ENCODE data around the gene CEMIP2. TPM values are rescaled to one million over a fixed set of nuclear protein-coding genes. Genes with fewer than 3 reads are reported as not detected.

The CEMIP2 gene
- polyA plus RNA-seq, 1 of the 3 experiments (the other 2 are of a cell fraction): 39.8 TPM

DNA sequence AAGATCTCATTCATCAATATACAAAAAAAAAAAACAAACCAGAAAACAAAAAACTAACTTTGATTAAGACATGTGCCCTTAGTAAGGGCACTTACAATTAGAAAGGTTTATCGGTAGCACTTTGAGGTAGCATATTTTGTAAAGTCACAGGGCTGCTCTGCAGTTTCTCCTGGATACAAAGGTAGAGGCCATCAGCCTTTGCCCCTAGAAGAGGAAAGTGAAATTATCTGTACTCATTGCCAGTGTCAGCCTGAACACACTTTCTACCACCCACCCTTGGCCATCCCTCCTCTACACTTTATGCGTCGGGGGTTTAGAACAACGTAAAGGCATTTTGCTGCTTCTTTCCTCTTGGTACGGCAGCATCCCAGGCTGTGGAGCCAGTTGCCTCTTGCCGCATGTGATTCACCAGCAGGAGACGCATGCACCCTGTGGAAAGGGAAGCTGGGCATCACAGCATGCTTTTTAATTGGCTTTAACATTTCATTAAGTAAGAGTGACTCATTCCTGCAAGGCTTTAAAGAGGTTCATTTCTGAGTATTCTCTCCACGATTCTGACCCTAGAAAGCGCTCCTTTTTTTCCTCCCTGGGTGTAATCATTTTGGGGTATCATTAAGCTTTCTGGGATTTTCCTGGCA, 84.6 kb downstream of the CEMIP2 start:
- H3K79me2 ChIP-seq (ENCODE audit: insufficient read depth): no peaks in the 10 kb centered on the region
- peaks cover 3 to 35% of the 10 kb centered on the region in 2 experiments; a peak in 3 of 4 replicates for H3K4me1 ChIP-seq (ENCODE audit: control insufficient read depth in 1 of 2, insufficient read depth in 2 of 2, low read depth in 1 of 2, low read length in 1 of 2)
- no peak overlapping the region for H3K9ac ChIP-seq
- peaks cover 36% of the 10 kb centered on the region for H3F3A ChIP-seq (replicated peaks; ENCODE audit: insufficient read depth)
- peak; percentile 1 for DNase-seq
- H3K4me3 ChIP-seq (ENCODE audit: low read depth in 2 of 2, low read length in 1 of 2): no peak overlapping the region
- H2AFZ ChIP-seq (ENCODE audit: low read depth): no peak overlapping the region
- no peaks in the 10 kb centered on the region for H3K9me3 ChIP-seq
- TF ChIP-seq, protein P1, sequence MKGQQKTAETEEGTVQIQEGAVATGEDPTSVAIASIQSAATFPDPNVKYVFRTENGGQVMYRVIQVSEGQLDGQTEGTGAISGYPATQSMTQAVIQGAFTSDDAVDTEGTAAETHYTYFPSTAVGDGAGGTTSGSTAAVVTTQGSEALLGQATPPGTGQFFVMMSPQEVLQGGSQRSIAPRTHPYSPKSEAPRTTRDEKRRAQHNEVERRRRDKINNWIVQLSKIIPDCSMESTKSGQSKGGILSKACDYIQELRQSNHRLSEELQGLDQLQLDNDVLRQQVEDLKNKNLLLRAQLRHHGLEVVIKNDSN (IDR thresholded peaks at IDR 0.05; ENCODE audit: borderline replicate concordance, low read depth): no peak
- TF ChIP-seq SMC3 (IDR thresholded peaks at IDR 0.05; ENCODE audit: low read depth, low read length) (peak; percentile 63), FOSL2 (IDR thresholded peaks at IDR 0.05; ENCODE audit: borderline replicate concordance, low read depth) (peak; percentile 50; the same call in 1 of the 2 replicates), ELF1 (IDR thresholded peaks at IDR 0.05) (no peak), TEAD4 (IDR thresholded peaks at IDR 0.05; ENCODE audit: borderline replicate concordance, insufficient read depth) (no peak), TAF1 (IDR thresholded peaks at IDR 0.05; ENCODE audit: borderline replicate concordance, low read depth, low read length) (no peak), NRF1 (IDR thresholded peaks at IDR 0.05; ENCODE audit: low read depth, low read length) (no peak), FOXJ3 (CRISPR knock-in tag; IDR thresholded peaks at IDR 0.05) (no peak), JUND (IDR thresholded peaks at IDR 0.05) (peak; percentile 12; the same call in 1 of the 2 replicates), EP300 (IDR thresholded peaks at IDR 0.05; ENCODE audit: borderline replicate concordance in 1 of 2, low read depth in 1 of 2, low read length in 1 of 2) (no peak), EZH2phosphoT487 (IDR thresholded peaks at IDR 0.05; ENCODE audit: borderline replicate concordance, low read depth) (no peak), RAD21 (IDR thresholded peaks at IDR 0.05; ENCODE audit: low read length) (peak; percentile 61), POLR2AphosphoS5 (IDR thresholded peaks at IDR 0.05; ENCODE audit: low read depth, low read length) (no peak)
- TF ChIP-seq, protein P2, sequence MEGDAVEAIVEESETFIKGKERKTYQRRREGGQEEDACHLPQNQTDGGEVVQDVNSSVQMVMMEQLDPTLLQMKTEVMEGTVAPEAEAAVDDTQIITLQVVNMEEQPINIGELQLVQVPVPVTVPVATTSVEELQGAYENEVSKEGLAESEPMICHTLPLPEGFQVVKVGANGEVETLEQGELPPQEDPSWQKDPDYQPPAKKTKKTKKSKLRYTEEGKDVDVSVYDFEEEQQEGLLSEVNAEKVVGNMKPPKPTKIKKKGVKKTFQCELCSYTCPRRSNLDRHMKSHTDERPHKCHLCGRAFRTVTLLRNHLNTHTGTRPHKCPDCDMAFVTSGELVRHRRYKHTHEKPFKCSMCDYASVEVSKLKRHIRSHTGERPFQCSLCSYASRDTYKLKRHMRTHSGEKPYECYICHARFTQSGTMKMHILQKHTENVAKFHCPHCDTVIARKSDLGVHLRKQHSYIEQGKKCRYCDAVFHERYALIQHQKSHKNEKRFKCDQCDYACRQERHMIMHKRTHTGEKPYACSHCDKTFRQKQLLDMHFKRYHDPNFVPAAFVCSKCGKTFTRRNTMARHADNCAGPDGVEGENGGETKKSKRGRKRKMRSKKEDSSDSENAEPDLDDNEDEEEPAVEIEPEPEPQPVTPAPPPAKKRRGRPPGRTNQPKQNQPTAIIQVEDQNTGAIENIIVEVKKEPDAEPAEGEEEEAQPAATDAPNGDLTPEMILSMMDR (IDR thresholded peaks at IDR 0.05): peak; percentile 70
- TF ChIP-seq, protein P3, sequence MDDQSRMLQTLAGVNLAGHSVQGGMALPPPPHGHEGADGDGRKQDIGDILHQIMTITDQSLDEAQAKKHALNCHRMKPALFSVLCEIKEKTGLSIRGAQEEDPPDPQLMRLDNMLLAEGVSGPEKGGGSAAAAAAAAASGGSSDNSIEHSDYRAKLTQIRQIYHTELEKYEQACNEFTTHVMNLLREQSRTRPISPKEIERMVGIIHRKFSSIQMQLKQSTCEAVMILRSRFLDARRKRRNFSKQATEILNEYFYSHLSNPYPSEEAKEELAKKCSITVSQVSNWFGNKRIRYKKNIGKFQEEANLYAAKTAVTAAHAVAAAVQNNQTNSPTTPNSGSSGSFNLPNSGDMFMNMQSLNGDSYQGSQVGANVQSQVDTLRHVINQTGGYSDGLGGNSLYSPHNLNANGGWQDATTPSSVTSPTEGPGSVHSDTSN (IDR thresholded peaks at IDR 0.05): peak; percentile 55
- TF ChIP-seq, protein P4, sequence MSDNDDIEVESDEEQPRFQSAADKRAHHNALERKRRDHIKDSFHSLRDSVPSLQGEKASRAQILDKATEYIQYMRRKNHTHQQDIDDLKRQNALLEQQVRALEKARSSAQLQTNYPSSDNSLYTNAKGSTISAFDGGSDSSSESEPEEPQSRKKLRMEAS (IDR thresholded peaks at IDR 0.05; ENCODE audit: low read depth): peak; percentile 63
- TF ChIP-seq, protein P5, sequence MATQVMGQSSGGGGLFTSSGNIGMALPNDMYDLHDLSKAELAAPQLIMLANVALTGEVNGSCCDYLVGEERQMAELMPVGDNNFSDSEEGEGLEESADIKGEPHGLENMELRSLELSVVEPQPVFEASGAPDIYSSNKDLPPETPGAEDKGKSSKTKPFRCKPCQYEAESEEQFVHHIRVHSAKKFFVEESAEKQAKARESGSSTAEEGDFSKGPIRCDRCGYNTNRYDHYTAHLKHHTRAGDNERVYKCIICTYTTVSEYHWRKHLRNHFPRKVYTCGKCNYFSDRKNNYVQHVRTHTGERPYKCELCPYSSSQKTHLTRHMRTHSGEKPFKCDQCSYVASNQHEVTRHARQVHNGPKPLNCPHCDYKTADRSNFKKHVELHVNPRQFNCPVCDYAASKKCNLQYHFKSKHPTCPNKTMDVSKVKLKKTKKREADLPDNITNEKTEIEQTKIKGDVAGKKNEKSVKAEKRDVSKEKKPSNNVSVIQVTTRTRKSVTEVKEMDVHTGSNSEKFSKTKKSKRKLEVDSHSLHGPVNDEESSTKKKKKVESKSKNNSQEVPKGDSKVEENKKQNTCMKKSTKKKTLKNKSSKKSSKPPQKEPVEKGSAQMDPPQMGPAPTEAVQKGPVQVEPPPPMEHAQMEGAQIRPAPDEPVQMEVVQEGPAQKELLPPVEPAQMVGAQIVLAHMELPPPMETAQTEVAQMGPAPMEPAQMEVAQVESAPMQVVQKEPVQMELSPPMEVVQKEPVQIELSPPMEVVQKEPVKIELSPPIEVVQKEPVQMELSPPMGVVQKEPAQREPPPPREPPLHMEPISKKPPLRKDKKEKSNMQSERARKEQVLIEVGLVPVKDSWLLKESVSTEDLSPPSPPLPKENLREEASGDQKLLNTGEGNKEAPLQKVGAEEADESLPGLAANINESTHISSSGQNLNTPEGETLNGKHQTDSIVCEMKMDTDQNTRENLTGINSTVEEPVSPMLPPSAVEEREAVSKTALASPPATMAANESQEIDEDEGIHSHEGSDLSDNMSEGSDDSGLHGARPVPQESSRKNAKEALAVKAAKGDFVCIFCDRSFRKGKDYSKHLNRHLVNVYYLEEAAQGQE (IDR thresholded peaks at IDR 0.05; ENCODE audit: low read depth, low read length): no peak
- H3K27me3 ChIP-seq (ENCODE audit: insufficient read depth): no peaks in the 10 kb centered on the region
- H3K27ac ChIP-seq (ENCODE audit: low read depth in 2 of 2, low read length in 1 of 2): peak overlapping the region in 1 of 2 experiments; percentile 11; a peak in 1 of 4 replicates
- no peaks in the 10 kb centered on the region for H4K20me1 ChIP-seq (ENCODE audit: insufficient read depth)
- no peaks in the 10 kb centered on the region for H3K9me2 ChIP-seq
- ChIA-PET CTCF (interaction anchor here (0.8 kb wide), 1 partner anchor 135 kb away, joined by 7 read pairs; no protein-coding TSS in a partner anchor), POLR2A (no interaction called here)
- WGBS (ENCODE audit: low lambda C conversion rate): 25% methylated on average over 9 of the region's 9 CpGs
- peaks cover 0 to 1% of the 10 kb centered on the region in 2 experiments for H3K36me3 ChIP-seq (replicated peaks in 1 of 2; ENCODE audit: control insufficient read depth in 1 of 2, insufficient read depth in 2 of 2, low read length in 1 of 2)
- H3K4me2 ChIP-seq: peak overlapping the region; percentile 29; the same call in 1 of the 2 replicates
